Gastrocnemius medialis (tissue), 4 donors: ENCODE data around the gene LIPI.

Experiments used
- POLR2A ChIP-seq, 2 donors: fragments of 450-650 bp; IDR thresholded peaks; one replicate each; pipeline ENCODE4 v1.6.1; 2017; ENCODE audit warnings: antibody characterized with exemption in 2 of 2, mild to moderate bottlenecking in 2 of 2, moderate library complexity in 2 of 2
- TF ChIP-seq, protein P1 (sequence below), 5 experiments: fragments of 450-650 bp in 3 of 5; fragments of 200-600 bp in 2 of 5; sonication (generic) in 2 of 5; IDR thresholded peaks in 4 of 5; conservative IDR thresholded peaks in 1 of 5; 1 replicate in 4 of 5; 2 replicates in 1 of 5; pipeline ENCODE4 v1.5.1; 2016 to 2019; ENCODE audit warnings: antibody characterized with exemption in 5 of 5, mild to moderate bottlenecking in 3 of 5, moderate library complexity in 3 of 5

DNA sequence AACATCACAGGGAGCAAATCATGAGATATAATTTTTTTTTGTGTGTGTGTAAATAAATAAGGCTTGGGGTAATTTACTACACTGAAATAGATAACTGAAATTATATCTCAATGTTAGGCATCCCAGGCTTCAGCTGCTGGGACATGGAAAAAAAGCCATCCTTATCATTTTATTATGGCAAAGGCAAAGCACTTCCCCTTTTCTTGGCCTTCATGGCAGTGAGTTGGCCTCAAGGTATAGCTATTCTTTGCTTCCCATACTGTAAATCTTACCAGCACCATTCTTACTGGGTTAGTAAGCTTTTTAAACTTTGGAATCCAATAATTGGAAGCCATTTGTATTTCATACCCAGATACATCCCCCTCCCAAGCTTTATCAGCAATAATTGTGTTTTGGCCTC, 34.2 kb upstream of the LIPI start:
- TF ChIP-seq, protein P1, sequence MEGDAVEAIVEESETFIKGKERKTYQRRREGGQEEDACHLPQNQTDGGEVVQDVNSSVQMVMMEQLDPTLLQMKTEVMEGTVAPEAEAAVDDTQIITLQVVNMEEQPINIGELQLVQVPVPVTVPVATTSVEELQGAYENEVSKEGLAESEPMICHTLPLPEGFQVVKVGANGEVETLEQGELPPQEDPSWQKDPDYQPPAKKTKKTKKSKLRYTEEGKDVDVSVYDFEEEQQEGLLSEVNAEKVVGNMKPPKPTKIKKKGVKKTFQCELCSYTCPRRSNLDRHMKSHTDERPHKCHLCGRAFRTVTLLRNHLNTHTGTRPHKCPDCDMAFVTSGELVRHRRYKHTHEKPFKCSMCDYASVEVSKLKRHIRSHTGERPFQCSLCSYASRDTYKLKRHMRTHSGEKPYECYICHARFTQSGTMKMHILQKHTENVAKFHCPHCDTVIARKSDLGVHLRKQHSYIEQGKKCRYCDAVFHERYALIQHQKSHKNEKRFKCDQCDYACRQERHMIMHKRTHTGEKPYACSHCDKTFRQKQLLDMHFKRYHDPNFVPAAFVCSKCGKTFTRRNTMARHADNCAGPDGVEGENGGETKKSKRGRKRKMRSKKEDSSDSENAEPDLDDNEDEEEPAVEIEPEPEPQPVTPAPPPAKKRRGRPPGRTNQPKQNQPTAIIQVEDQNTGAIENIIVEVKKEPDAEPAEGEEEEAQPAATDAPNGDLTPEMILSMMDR (IDR thresholded peaks at IDR 0.05 in 4 of 5, conservative IDR thresholded peaks at IDR 0.05 in 1 of 5) = no peak
- no peak for TF ChIP-seq POLR2A (IDR thresholded peaks at IDR 0.05)
